Fibroblast of mammary gland (primary cell): ENCODE results near the gene KRTAP10-10.
"Not testable (repeated sequence)": the region's sequence is repeated elsewhere in the genome, so short reads cannot be mapped to it uniquely, and the experiment has no call there.

ENCODE experiments used
- DNase-seq: peaks from one replicate; pipeline ENCODE4 v3.0.0-alpha.2; 2010; ENCODE audit warnings: low read depth
- H3K4me3 ChIP-seq: 2 replicates; pipeline ENCODE4 v1.5.1; 2011; ENCODE audit warnings: low read depth, mild to moderate bottlenecking, low read length, moderate library complexity; ENCODE audit not compliant: control insufficient read depth
- TF ChIP-seq, protein P1 (sequence below): conservative IDR thresholded peaks from 2 replicates; pipeline ENCODE4 v1.5.1; 2011; ENCODE audit warnings: low read depth, low read length, inconsistent platforms; ENCODE audit not compliant: control insufficient read depth, insufficient read depth

KRTAP10-10 gene

DNA sequence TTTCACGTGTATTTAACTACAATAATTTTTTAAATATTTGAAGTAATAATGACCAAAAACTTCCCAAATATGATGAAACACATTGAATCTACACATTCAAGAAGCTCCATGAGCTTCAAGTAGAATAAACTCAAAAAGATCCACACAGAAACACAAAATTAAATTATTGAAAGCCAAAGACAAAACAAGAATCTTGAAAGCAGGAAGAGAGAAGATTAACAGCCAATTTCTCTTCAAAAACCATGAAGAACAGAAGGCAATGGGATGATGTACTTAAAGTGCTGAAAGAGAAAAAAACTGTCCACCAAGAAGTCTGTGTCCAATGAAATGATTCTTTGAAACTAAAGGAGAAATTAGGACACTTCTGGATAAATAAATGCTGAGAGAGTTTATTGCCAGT is 5.1 kb upstream of the KRTAP10-10 start:
- no peak for DNase-seq
- TF ChIP-seq, protein P1, sequence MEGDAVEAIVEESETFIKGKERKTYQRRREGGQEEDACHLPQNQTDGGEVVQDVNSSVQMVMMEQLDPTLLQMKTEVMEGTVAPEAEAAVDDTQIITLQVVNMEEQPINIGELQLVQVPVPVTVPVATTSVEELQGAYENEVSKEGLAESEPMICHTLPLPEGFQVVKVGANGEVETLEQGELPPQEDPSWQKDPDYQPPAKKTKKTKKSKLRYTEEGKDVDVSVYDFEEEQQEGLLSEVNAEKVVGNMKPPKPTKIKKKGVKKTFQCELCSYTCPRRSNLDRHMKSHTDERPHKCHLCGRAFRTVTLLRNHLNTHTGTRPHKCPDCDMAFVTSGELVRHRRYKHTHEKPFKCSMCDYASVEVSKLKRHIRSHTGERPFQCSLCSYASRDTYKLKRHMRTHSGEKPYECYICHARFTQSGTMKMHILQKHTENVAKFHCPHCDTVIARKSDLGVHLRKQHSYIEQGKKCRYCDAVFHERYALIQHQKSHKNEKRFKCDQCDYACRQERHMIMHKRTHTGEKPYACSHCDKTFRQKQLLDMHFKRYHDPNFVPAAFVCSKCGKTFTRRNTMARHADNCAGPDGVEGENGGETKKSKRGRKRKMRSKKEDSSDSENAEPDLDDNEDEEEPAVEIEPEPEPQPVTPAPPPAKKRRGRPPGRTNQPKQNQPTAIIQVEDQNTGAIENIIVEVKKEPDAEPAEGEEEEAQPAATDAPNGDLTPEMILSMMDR: no peak
- no peak overlapping the region for H3K4me3 ChIP-seq

- H3K4me3 ChIP-seq: no peak overlapping the region
- TF ChIP-seq, protein P1: no peak
- DNase-seq: no peak
These were observed 743 bp upstream of the KRTAP10-10 start for GRCh38 chr21:44636209-44637017.

DNA sequence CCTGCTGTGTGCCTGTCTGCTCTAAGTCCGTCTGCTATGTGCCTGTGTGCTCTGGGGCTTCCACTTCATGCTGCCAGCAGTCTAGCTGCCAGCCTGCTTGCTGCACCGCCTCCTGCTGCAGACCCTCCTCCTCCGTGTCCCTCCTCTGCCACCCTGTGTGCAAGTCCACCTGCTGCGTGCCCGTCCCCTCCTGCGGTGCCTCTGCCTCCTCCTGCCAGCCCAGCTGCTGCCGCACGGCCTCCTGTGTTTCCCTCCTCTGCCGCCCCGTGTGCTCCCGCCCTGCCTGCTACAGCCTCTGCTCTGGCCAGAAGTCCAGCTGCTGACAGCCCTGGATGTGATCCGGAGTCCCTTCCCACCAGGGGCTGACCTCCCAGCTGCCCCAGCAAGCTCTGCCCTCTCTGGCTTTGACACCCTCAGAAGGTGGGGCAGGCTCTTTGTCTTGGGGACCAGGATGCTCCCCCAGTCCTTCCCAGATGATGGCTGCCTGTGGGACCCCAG is 744 bp downstream of the KRTAP10-10 start:
- not testable (repeated sequence) for DNase-seq, H3K4me3 ChIP-seq

DNA sequence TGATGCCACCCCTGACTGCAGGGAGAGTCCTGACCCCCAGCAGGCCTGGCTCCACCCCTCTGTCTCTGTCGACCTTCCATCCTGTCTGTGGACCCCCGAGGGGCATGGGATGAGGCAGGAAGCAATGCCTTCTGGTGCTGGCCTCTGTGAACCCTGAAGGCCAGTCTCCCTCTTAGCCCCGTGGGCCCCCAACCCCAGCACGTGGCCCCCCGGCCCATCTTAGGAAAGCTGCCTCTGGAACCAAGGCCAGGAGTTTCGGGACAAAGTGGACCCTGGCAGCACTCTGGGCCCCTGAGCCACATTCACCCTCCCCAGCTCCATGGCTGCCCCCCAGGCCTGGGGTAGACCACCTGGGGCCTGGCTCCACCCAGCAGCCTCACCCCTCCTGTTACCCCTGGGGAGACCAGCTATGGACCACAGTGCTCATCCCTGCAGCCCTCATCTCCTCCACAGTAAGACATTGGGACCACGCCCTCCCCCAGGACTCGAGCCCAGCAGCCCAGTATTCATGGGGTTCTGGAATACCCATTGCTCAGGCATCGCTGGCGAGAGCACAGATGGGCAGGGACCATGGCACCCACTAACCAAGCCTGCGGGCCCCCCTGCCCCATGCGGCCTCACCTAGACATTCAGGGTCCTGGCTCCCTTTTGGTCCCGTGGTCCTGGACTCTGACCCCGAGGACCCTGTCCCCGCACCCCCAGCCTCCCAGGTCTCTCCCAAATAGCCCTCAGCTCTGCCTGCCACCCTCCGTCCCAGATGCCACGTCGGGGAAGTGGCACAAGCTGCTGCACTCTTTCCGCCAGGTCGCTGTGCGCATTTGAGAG is 1.6 kb downstream of the KRTAP10-10 start:
- H3K4me3 ChIP-seq, DNase-seq: not testable (repeated sequence)

DNA sequence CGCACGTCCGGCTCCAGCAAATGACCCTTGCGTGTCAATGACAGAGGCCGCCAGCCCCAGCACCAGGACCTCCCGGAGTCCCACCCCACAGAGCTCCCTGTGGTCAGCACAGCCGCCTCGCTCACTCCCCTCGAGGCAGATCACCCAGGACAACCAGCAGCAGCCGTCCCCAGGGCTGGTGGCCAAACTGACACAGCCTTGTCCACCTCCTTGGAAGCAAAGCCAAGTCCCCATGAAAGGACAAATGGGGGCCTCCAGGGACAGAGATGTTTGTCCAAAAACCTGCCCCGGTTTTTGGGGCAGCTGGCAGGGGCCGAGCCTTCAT is 2.1 kb downstream of the KRTAP10-10 start:
- DNase-seq: no peak
- no peak overlapping the region for H3K4me3 ChIP-seq
- TF ChIP-seq, protein P1: no peak

DNA sequence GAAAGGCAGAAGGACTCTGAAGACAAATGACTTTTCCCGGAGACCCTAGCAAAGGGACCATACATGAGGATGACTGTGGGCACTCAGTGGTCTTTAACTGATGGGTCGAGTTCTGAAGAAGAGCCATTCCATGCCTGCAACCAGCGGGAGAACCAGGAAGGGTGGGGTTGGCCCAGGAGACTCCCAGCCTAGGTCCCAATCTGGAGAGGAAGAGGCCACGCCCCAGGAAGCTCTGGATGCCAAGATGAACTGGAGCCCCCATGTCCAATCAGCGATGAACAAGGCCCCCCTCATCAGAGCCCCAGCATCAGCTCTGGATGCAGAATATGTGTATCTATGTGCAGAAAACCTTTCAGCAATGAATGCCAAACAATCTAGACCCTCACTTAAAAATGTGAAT is 3.6 kb downstream of the KRTAP10-10 start:
- TF ChIP-seq, protein P1: no peak
- H3K4me3 ChIP-seq: no peak overlapping the region
- no peak for DNase-seq

DNA sequence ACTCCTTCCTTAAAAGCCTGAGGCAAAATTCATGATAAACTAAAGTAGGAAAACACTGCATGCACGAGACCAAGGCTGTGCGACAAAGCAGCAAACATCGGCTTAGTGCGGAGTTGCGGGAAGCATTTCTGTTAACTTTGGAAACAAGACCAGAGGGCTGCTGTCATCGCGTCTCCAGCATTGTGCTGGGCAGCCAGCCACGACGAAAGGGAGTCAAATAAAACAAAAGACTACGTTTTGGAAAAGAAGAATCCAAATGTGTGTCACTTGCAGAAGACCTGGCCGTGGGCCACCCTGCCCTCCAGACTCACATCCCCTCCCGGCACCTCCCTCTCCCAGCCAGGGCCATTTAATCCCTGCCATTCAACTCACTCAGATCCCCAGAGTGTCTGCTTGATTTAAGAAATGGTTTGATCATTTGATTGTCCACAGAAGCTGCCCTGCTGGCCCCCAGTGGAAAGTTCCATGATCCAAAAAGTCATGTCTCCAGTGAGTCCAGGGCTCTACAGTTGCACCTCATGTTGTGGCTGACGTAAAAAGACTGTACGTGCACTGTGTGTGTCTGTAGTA is 6.7 kb downstream of the KRTAP10-10 start:
- no peak for DNase-seq
- no peak overlapping the region for H3K4me3 ChIP-seq
- TF ChIP-seq, protein P1: no peak
